Vagina (tissue), 2 donors: Measurements from ENCODE around the gene STIM2.

Experiments
- POLR2A ChIP-seq, 2 donors: fragments of 450-650 bp; IDR thresholded peaks; one replicate each; pipeline ENCODE4 v1.6.1; 2017; ENCODE audit warnings: antibody characterized with exemption in 2 of 2, mild to moderate bottlenecking in 2 of 2, moderate library complexity in 2 of 2
- POLR2AphosphoS5 ChIP-seq, 2 donors: sonication (generic); formaldehyde crosslinking; IDR thresholded peaks; one replicate each; pipeline ENCODE4 v1.9.0; 2017; ENCODE audit warnings: antibody characterized with exemption in 2 of 2, mild to moderate bottlenecking in 2 of 2, low read depth in 1 of 2; ENCODE audit not compliant: insufficient read depth in 1 of 2
- TF ChIP-seq, protein P1 (sequence below), 3 experiments: fragments of 450-650 bp in 2 of 3; fragments of 200-600 bp in 1 of 3; sonication (generic) in 1 of 3; IDR thresholded peaks; one replicate each; pipeline ENCODE4 v1.5.1; 2017 to 2019; ENCODE audit warnings: antibody characterized with exemption in 3 of 3, mild to moderate bottlenecking in 2 of 3, moderate library complexity in 2 of 3

DNA sequence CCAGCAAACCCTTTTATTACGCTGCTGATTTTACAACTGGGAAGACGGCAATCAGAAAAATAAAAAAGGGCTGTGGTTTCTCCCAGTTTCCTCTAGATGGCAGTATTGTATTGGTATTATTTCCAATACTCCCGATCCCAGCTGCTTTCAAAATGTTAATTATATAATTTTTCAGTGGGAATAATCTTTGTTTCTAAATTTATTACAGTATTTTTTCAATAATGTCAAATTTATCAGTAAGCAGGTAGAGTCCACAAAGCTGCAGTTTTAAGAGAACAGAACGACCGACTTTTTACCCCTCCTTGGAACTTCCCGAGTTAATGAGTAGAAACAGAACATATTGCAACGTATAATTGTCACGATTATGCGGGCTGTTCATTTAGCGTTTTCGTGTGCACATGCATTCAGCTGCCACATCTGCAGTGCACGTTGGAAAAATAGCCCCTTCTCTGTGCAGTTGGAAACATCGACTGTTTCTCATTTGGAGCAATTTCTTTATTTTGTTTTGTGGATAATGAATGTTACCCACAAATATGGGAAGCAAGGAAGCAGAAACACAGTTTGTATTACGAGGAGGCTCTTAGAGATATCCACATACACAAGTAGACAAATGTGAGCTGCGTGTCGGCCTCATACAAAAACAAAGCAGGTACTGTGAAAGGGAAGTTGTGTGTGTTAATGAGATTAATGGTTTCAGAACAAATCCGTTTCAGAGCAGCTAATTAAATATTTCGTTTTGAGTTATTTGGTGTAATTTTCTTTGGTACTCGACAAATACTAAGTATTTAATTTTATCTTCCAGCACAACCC is 188.0 kb downstream of the STIM2 start:
- TF ChIP-seq, protein P1, sequence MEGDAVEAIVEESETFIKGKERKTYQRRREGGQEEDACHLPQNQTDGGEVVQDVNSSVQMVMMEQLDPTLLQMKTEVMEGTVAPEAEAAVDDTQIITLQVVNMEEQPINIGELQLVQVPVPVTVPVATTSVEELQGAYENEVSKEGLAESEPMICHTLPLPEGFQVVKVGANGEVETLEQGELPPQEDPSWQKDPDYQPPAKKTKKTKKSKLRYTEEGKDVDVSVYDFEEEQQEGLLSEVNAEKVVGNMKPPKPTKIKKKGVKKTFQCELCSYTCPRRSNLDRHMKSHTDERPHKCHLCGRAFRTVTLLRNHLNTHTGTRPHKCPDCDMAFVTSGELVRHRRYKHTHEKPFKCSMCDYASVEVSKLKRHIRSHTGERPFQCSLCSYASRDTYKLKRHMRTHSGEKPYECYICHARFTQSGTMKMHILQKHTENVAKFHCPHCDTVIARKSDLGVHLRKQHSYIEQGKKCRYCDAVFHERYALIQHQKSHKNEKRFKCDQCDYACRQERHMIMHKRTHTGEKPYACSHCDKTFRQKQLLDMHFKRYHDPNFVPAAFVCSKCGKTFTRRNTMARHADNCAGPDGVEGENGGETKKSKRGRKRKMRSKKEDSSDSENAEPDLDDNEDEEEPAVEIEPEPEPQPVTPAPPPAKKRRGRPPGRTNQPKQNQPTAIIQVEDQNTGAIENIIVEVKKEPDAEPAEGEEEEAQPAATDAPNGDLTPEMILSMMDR (IDR thresholded peaks at IDR 0.05): peak; percentile 43 to 65 (median 56)
- TF ChIP-seq POLR2A (IDR thresholded peaks at IDR 0.05) (no peak), POLR2AphosphoS5 (IDR thresholded peaks at IDR 0.05; ENCODE audit: insufficient read depth in 1 of 2, low read depth in 1 of 2) (no peak)
